Activated T-cell treated with anti-CD3 and anti-CD28 coated beads, Interleukin-2, amount 50 U/mL, for 1 hour (primary cell): ENCODE results near the gene RAB1B.
"Not testable (repeated sequence)": the region's sequence is repeated elsewhere in the genome, so short reads cannot be mapped to it uniquely, and the experiment has no call there.

Experiments
- DNase-seq: peaks from one replicate; pipeline ENCODE4 v3.0.0-alpha.2; 2020

Gene RAB1B

GRCh38 chr11:66239998-66240780, 28.2 kb upstream of the RAB1B start:
- DNase-seq, result no peak

- no peak for DNase-seq
Observed at GRCh38 chr11:66240781-66241136, 27.7 kb upstream of the RAB1B start.

GRCh38 chr11:66242095-66242765, 26.2 kb upstream of the RAB1B start:
- DNase-seq, result no peak

GRCh38 chr11:66243782-66244535, 24.5 kb upstream of the RAB1B start:
- no peak for DNase-seq

- no peak for DNase-seq
Observed at GRCh38 chr11:66247295-66247694, 21.1 kb upstream of the RAB1B start.

GRCh38 chr11:66247801-66248200, 20.6 kb upstream of the RAB1B start:
- no peak for DNase-seq

- DNase-seq, result no peak
Observed at GRCh38 chr11:66248903-66249302, 19.5 kb upstream of the RAB1B start.

GRCh38 chr11:66251809-66252208, 16.6 kb upstream of the RAB1B start:
- DNase-seq, result no peak

GRCh38 chr11:66253081-66253480, 15.4 kb upstream of the RAB1B start:
- DNase-seq, result not testable (repeated sequence)

- DNase-seq, result no peak
Observed at GRCh38 chr11:66258473-66258893, 10.0 kb upstream of the RAB1B start.

- no peak for DNase-seq
Observed at GRCh38 chr11:66259225-66259624, 9.2 kb upstream of the RAB1B start.

- DNase-seq, result no peak
Observed at GRCh38 chr11:66259956-66260355, 8.5 kb upstream of the RAB1B start.

- no peak for DNase-seq
Observed at GRCh38 chr11:66261578-66261977, 6.9 kb upstream of the RAB1B start.

GRCh38 chr11:66262191-66262590, 6.2 kb upstream of the RAB1B start:
- no peak for DNase-seq

GRCh38 chr11:66262696-66263095, 5.7 kb upstream of the RAB1B start:
- no peak for DNase-seq

GRCh38 chr11:66263231-66263630, 5.2 kb upstream of the RAB1B start:
- no peak for DNase-seq

- no peak for DNase-seq
Observed at GRCh38 chr11:66263785-66264184, 4.7 kb upstream of the RAB1B start.

- no peak for DNase-seq
Observed at GRCh38 chr11:66264383-66264782, 4.1 kb upstream of the RAB1B start.

- DNase-seq, result no peak
Observed at GRCh38 chr11:66264914-66265313, 3.5 kb upstream of the RAB1B start.

GRCh38 chr11:66265531-66266377, 2.7 kb upstream of the RAB1B start:
- DNase-seq, result no peak

- no peak for DNase-seq
Observed at GRCh38 chr11:66266378-66267038, 1.9 kb upstream of the RAB1B start.

- DNase-seq, result no peak
Observed at GRCh38 chr11:66267039-66267378, 1.4 kb upstream of the RAB1B start.
